Subcutaneous abdominal adipose tissue (tissue), 5 donors: ENCODE results near the gene KBTBD3.
"Not testable (repeated sequence)": the region's sequence is repeated elsewhere in the genome, so short reads cannot be mapped to it uniquely, and the experiment has no call there.

ENCODE experiments used
- H3K27ac ChIP-seq: one replicate; pipeline ENCODE4 v1.7.0; 2013; ENCODE audit warnings: low read depth, mild to moderate bottlenecking, inconsistent platforms, low read length, moderate library complexity
- H3K27me3 ChIP-seq, 5 donors: one replicate each; pipeline ENCODE4 v1.7.0; 2013; ENCODE audit warnings: low read length in 5 of 5, inconsistent platforms in 1 of 5; ENCODE audit not compliant: control insufficient read depth in 5 of 5, insufficient read depth in 4 of 5
- H3K36me3 ChIP-seq, 5 donors: one replicate each; pipeline ENCODE4 v1.7.0; 2013; ENCODE audit warnings: low read length in 5 of 5; ENCODE audit not compliant: control insufficient read depth in 5 of 5, insufficient read depth in 5 of 5
- H3K4me1 ChIP-seq, 5 donors: one replicate each; pipeline ENCODE4 v1.7.0; 2013; ENCODE audit warnings: low read length in 5 of 5, mild to moderate bottlenecking in 3 of 5, moderate library complexity in 1 of 5; ENCODE audit not compliant: control insufficient read depth in 5 of 5, insufficient read depth in 5 of 5
- H3K4me3 ChIP-seq, 5 donors: one replicate each; pipeline ENCODE4 v1.7.0; 2013; ENCODE audit warnings: low read length in 5 of 5, low read depth in 1 of 5
- H3K9ac ChIP-seq, 5 donors: one replicate each; pipeline ENCODE4 v1.7.0; 2013; ENCODE audit warnings: low read length in 5 of 5, mild to moderate bottlenecking in 4 of 5, moderate library complexity in 3 of 5
- H3K9me3 ChIP-seq, 5 donors: one replicate each; pipeline ENCODE4 v1.7.0; 2013; ENCODE audit warnings: low read length in 5 of 5; ENCODE audit not compliant: control insufficient read depth in 5 of 5
- donor health status: healthy.
- donor health status: healthy.
- donor health status: healthy.
- donor health status: healthy.
- donor health status: healthy.

KBTBD3 gene

GRCh38 chr11:106061954-106062949 is 14.9 kb downstream of the KBTBD3 start:
- Histone ChIP-seq H3K27me3 (no peaks in the 10 kb centered on the region), H3K36me3 (peaks cover 0 to 5% (median 0%) of the 10 kb centered on the region in 5 donors), H3K4me3 (no peak overlapping the region), H3K9me3 (no peaks in the 10 kb centered on the region), H3K9ac (no peak overlapping the region), H3K27ac (no peak overlapping the region), H3K4me1 (no peaks in the 10 kb centered on the region)

GRCh38 chr11:106061249-106061784 is 15.8 kb downstream of the KBTBD3 start:
- Histone ChIP-seq H3K4me1 (no peaks in the 10 kb centered on the region), H3K9me3 (no peaks in the 10 kb centered on the region), H3K9ac (no peak overlapping the region), H3K27me3 (no peaks in the 10 kb centered on the region), H3K27ac (no peak overlapping the region), H3K4me3 (no peak overlapping the region), H3K36me3 (peaks cover 0 to 5% (median 0%) of the 10 kb centered on the region in 5 donors)

GRCh38 chr11:106059617-106060016 is 17.5 kb downstream of the KBTBD3 start:
- no peaks in the 10 kb centered on the region for H3K9me3 ChIP-seq
- no peak overlapping the region for H3K4me3 ChIP-seq
- no peak overlapping the region for H3K9ac ChIP-seq
- no peak overlapping the region for H3K27ac ChIP-seq
- H3K27me3 ChIP-seq: no peaks in the 10 kb centered on the region
- peaks cover 0 to 5% (median 0%) of the 10 kb centered on the region in 5 donors for H3K36me3 ChIP-seq
- H3K4me1 ChIP-seq: no peaks in the 10 kb centered on the region

- H3K27me3 ChIP-seq, H3K4me1 ChIP-seq, H3K4me3 ChIP-seq, H3K9ac ChIP-seq, H3K27ac ChIP-seq, H3K9me3 ChIP-seq: not testable (repeated sequence)
- H3K36me3 ChIP-seq: peaks cover 0 to 13% (median 0%) of the 10 kb centered on the region in 5 donors
Measured at GRCh38 chr11:106058377-106058776, 18.8 kb downstream of the KBTBD3 start.

- Histone ChIP-seq H3K4me3 (no peak overlapping the region), H3K27ac (no peak overlapping the region), H3K36me3 (peaks cover 0 to 8% (median 0%) of the 10 kb centered on the region in 5 donors), H3K9ac (no peak overlapping the region), H3K4me1 (no peaks in the 10 kb centered on the region), H3K27me3 (no peaks in the 10 kb centered on the region), H3K9me3 (no peaks in the 10 kb centered on the region)
Measured at GRCh38 chr11:106051103-106051502, 26.0 kb downstream of the KBTBD3 start.

- no peaks in the 10 kb centered on the region for H3K27me3 ChIP-seq
- H3K27ac ChIP-seq: no peak overlapping the region
- no peaks in the 10 kb centered on the region for H3K4me1 ChIP-seq
- no peak overlapping the region for H3K9ac ChIP-seq
- no peaks in the 10 kb centered on the region for H3K9me3 ChIP-seq
- H3K4me3 ChIP-seq: no peak overlapping the region
- H3K36me3 ChIP-seq: peaks cover 0 to 8% (median 0%) of the 10 kb centered on the region in 5 donors
Measured at GRCh38 chr11:106049727-106050476, 27.2 kb downstream of the KBTBD3 start.

- no peak overlapping the region for H3K4me3 ChIP-seq
- H3K36me3 ChIP-seq: no peaks in the 10 kb centered on the region
- no peak overlapping the region for H3K9ac ChIP-seq
- no peaks in the 10 kb centered on the region for H3K4me1 ChIP-seq
- H3K9me3 ChIP-seq: no peaks in the 10 kb centered on the region
- H3K27ac ChIP-seq: no peak overlapping the region
- no peaks in the 10 kb centered on the region for H3K27me3 ChIP-seq
Measured at GRCh38 chr11:106047631-106048030, 29.5 kb downstream of the KBTBD3 start.

- H3K27ac ChIP-seq: no peak overlapping the region
- no peaks in the 10 kb centered on the region for H3K9me3 ChIP-seq
- no peak overlapping the region for H3K9ac ChIP-seq
- no peak overlapping the region for H3K4me3 ChIP-seq
- H3K4me1 ChIP-seq: no peaks in the 10 kb centered on the region
- H3K36me3 ChIP-seq: no peaks in the 10 kb centered on the region
- H3K27me3 ChIP-seq: no peaks in the 10 kb centered on the region
Measured at GRCh38 chr11:106043540-106043939, 33.6 kb downstream of the KBTBD3 start.

GRCh38 chr11:106032861-106033260 is 44.3 kb downstream of the KBTBD3 start:
- H3K4me1 ChIP-seq: no peaks in the 10 kb centered on the region
- H3K9me3 ChIP-seq: no peaks in the 10 kb centered on the region

GRCh38 chr11:106031936-106032335 is 45.2 kb downstream of the KBTBD3 start:
- no peaks in the 10 kb centered on the region for H3K4me1 ChIP-seq
- H3K27me3 ChIP-seq: no peaks in the 10 kb centered on the region
- H3K9me3 ChIP-seq: no peaks in the 10 kb centered on the region
- H3K27ac ChIP-seq: no peak overlapping the region
- H3K9ac ChIP-seq: no peak overlapping the region
- no peaks in the 10 kb centered on the region for H3K36me3 ChIP-seq
- H3K4me3 ChIP-seq: no peak overlapping the region

More at GRCh38 chr11:106032861-106033260, 44.3 kb downstream of the KBTBD3 start:
- Histone ChIP-seq H3K36me3 (no peaks in the 10 kb centered on the region), H3K27ac (no peak overlapping the region), H3K27me3 (no peaks in the 10 kb centered on the region), H3K9ac (no peak overlapping the region), H3K4me3 (no peak overlapping the region)
